NCI-H2196 treated with DMSO at 0.1 percent for 48 hours (cell line): ENCODE data around the gene YIF1A.
"Not testable (repeated sequence)": the region's sequence is repeated elsewhere in the genome, so short reads cannot be mapped to it uniquely, and the experiment has no call there.

Source experiments
- DNase-seq: peaks from one replicate; lab custom pipeline; 2025; ENCODE audit not compliant: unreplicated experiment; lab: John Stamatoyannopoulos, UW

The YIF1A gene

GRCh38 chr11:66326261-66327111, 37.5 kb upstream of the YIF1A start:
- DNase-seq: no peak

DNA sequence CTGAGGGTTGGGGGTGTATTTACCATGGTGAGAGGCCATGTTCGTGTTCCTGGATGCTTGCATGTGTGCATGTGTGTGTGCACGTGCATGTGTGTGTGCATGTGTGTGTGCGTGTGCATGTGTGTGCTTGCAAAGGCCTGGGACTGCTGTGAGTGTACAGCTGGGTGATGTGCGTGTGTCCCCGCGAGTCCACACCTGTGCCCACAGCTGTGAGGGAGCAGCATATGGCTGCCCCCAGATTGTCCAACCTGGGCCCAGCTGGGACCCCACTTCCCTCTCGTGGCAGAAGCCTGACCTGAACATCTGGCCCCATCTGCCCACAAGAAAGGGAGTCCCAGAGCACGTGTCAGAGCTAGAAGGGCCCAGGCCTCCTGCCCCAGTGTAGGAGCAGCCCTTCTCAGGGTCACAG, 36.3 kb upstream of the YIF1A start:
- DNase-seq: no peak

- DNase-seq: no peak
Measured at GRCh38 chr11:66324664-66325063, 35.7 kb upstream of the YIF1A start.

GRCh38 chr11:66323684-66324083, 34.7 kb upstream of the YIF1A start:
- DNase-seq: no peak

DNA sequence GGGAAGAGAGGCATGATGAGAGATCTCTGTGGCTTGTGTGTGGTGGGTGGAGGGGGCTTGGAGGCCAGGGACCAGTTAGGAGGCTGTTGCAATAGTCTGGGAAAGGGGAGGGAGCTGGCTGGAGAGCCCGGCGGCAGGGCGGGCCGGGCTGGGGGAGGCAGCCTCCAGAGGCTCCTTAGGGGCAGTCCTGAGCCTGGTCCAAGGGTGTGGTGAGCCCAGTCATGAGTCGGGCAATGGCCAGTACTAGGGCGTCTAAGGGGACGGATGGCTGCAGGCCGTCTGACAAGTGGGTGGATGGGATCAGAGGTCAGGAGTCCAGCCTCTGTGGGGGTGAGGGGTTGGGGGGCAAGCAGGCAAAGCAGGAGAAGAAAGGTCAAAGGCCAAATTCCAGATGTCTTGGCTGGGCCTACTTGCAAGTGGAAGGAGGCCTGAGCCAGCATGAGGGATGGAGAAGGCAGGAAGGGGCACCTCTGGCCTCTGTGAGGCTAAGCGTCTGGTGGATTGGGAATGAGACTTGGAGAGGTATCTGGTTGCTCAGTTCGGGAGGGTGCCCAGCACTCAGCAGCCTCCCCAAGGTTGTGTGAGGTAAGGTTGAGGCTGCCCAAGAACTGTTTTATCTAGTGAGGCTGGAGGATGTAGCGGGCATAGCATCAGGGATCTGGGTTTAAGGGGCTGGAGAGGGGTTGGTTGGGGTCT, 33.9 kb upstream of the YIF1A start:
- DNase-seq: no peak

GRCh38 chr11:66321606-66322005, 32.7 kb upstream of the YIF1A start:
- DNase-seq: no peak

DNA sequence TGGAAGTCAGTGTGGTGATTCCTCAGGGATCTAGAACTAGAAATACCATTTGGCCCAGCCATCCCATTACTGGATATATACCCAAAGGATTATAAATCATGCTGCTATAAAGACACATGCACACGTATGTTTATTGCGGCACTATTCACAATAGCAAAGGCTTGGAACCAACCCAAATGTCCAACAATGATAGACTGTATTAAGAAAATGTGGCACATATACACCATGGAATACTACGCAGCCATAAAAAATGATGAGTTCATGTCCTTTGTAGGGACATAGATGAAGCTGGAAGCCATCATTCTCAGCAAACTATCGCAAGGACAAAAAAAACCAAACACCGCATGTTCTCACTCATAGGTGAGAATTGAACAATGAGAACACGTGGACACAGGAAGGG, 31.8 kb upstream of the YIF1A start:
- not testable (repeated sequence) for DNase-seq

DNA sequence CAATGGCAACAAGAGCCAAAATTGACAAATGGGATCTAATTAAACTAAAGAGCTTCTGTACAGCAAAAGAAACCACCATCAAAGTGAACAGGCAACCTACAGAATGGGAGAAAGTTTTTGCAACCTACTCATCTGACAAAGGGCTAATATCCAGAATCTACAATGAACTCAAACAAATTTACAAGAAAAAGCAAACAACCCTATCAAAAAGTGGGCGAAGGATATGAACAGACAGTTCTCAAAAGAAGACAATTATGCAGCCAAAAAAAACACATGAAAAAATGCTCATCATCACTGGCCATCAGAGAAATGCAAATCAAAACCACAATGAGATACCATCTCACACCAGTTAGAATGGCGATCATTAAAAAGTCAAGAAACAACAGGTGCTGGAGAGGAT, 31.3 kb upstream of the YIF1A start:
- DNase-seq: not testable (repeated sequence)

DNA sequence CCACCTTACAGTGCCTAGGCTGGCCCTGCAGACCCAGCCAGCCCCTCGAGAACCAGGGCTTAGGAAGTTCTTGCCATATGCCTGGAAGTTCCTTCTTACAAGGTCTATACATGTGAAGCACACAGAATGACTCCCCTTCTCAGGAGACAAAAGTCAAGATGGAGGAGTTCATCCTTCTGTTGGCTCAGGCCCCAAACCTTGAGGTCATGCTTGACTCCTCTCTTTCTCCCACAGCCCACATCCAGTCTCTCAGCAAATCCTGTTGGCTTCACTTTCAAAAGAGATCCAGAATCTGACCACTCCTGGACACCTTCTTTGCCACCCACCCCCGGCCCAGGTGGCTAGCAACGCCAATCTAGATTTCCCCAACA, 29.6 kb upstream of the YIF1A start:
- DNase-seq: no peak

DNA sequence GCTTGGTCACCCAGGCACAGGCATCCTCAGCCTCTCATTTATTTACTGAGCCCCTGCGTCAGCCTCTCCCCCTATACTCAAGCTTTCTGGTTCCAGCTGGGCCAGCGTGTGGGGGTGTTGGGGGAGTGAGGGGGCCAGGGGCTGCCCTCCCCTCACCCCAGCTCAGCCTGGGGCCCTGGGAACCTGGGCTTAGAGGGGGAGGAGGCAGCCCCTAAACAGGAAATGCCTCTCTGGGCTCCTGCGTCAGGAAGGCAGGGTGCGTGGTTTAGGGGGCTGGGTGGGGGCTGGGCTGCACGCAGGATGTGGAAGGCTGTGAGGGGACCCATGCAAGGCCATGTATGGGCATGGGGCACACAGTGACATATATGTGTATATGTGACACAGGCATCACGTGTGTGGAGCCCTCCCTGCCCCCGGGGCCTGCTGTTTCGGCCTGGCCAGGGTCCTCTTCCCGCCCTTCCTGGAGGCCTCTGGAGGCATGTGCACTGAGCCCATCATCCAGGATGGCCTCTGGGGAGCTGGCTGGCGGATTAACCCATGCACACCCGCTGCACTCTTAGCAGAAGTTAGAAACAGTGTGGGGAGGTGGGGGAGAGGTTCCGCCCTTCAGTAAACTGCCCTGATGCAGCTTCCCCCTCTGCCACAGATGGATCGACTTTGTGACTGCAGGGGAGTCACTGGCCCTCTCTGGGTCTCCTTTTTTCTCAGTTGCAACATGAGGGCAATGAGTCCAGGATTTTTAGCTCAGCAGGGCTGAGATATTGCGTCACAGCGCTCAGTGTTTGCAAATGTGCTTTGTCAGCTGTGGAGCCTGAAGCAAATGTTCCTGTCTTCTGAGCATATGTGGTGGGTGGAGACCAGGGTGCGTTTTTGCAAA, 29.0 kb upstream of the YIF1A start:
- DNase-seq: no peak

- DNase-seq: no peak
Measured at GRCh38 chr11:66317322-66317722, 28.4 kb upstream of the YIF1A start.

GRCh38 chr11:66316849-66317251, 27.9 kb upstream of the YIF1A start, which contains the start of gene CD248:
Gene CD248, minus strand, starts transcription at chr11:66317044. Its CDS starts 17 bp downstream, at chr11:66317027.
- no peak for DNase-seq

- DNase-seq: no peak
Measured at GRCh38 chr11:66315921-66316811, 27.2 kb upstream of the YIF1A start.

DNA sequence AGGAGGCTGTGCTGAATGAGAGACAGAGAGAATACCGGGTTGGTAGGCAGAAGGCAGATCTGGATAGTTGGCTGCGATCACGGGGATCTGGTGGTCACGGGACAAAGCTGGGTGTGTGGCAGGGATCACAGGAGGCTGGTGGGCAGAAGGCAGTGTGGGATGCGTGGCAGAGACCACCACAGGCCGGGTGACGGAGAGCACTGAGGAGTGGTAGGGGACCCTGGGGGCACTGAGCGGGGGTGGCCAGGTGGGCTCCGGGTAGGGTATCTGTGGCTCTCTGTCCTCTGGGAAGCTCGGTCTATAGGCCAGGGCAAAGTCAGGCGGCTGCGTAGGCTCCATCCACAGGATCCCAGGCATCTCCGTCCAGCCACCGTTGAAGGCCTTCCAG, 26.5 kb upstream of the YIF1A start:
- DNase-seq: no peak

- DNase-seq: no peak
Measured at GRCh38 chr11:66314561-66315497, 25.9 kb upstream of the YIF1A start.

- DNase-seq: no peak
Measured at GRCh38 chr11:66314186-66314501, 25.2 kb upstream of the YIF1A start.

DNA sequence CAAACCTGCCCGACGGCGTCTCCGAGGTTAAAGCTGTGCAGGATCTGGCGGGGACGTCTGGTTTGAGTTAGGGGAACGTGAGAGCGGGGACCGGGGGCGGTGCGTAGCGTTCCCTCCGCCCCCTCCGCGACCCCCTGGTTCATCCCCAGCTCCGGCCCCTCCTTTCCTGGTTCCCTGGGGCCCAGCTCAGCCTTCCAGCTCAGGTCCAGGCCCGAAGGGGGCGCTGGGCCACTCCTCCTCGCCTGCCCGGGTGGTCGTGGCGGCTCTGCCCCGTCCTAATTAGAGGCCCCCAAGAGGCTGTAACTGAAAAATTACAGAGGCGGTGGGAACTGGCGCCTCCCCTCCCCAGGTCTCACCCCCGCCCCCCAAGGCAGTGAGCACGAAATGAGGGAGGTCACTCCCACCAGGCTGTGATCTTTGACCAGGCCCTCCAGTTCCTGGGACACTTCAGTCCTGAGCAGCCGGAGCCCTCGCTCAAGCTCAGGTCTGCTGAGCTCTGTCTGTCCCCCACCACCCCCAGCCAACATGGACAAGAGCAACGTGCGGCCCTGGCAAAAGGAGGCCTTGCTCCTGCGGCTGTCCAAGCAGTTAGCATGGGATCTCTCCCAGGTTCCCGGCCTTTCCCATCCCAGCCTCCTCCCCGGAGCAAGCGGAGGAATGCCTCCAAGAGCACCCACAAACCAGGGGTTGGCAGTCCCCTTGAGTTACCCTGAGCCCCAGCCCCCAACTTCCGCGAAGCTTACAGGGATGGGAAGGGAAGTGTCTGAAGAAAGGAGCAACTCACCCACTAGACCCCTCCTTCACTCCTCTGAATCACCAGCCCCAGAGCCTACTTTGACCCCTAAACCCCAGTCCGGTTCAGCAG, 24.6 kb upstream of the YIF1A start:
- DNase-seq: no peak

DNA sequence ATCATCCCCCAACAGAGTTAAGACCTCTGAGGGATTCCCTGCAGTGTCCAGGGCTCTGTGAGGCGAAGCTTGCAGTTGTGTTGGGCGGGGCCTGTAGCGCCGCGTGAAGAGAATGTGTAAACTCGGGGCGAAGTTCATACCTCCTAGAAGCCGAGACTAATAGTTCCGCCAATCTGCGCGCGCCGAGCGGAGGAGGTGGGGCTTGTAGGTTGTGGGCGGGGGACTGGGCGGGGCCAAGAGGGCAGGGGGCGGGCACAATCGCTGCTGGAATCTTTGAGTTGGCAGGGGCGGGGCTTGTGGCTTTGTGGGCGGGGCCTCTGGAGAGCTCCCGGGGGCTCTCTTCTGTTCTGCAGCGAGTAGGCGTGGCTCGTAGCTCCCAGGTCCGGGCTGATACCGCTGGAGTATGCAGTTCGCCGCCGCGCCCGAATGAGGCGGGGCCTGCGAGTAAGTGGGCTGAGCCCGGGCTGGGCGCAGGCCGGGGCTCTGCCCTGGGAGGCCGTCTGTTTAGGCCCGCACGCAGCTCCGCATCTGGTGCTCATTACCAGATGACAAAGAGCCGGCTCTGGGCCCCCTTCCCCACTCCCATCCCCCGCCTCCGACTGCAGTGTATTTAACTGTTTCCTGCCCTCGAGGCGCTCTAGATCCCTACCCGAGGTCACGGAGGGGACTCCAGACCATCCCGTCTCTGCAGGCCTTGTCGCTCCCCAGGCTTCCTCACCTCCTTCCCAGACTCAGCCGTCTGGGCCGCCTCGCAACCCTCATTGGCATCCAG, 23.8 kb upstream of the YIF1A start:
- peak; percentile 94 for DNase-seq
